Measurements from ENCODE around the gene FFAR3. TPM values are rescaled to one million over a fixed set of nuclear protein-coding genes. Genes with fewer than 3 reads are reported as not detected.

Gene FFAR3
- total and polyA plus RNA-seq, 9 of the 15 experiments (the other 6 are each of a cell fraction or from before 2014, with no cell fraction given): not detected

- TF ChIP-seq DEAF1 (CRISPR knock-in tag; IDR thresholded peaks at IDR 0.05) (no peak), BHLHE40 (IDR thresholded peaks at IDR 0.05; ENCODE audit: low read length) (peak; percentile 95), MLX (CRISPR knock-in tag; conservative IDR thresholded peaks at IDR 0.05) (no peak), DACH1 (IDR thresholded peaks at IDR 0.05; ENCODE audit: partially characterized antibody) (no peak), RB1 (IDR thresholded peaks at IDR 0.05; ENCODE audit: low read depth) (no peak), PHB (CRISPR knock-in tag; IDR thresholded peaks at IDR 0.05) (no peak), MTA2 (IDR thresholded peaks at IDR 0.05; ENCODE audit: low read depth) (no peak), ZNF121 (CRISPR knock-in tag; conservative IDR thresholded peaks at IDR 0.05) (no peak; the same call in 1 of the 2 replicates), TEAD2 (tag; IDR thresholded peaks at IDR 0.05) (no peak), ASH1L (IDR thresholded peaks at IDR 0.05; ENCODE audit: borderline replicate concordance, low read depth, partially characterized antibody) (no peak), RFX5 (IDR thresholded peaks at IDR 0.05; ENCODE audit: low read depth, low read length) (no peak), ATF3 (IDR thresholded peaks at IDR 0.05) (peak; percentile 89), ATF3 (CRISPR knock-in tag; conservative IDR thresholded peaks at IDR 0.05) (no peak), ZNF174 (CRISPR knock-in tag; IDR thresholded peaks at IDR 0.05) (no peak), ZNF507 (tag; conservative IDR thresholded peaks at IDR 0.05) (no peak), JUND (IDR thresholded peaks at IDR 0.05; ENCODE audit: borderline replicate concordance, low read depth, low read length) (peak; percentile 64; the same call in 1 of the 2 replicates), JUND (tag; IDR thresholded peaks at IDR 0.05; ENCODE audit: borderline replicate concordance, low read depth, low read length) (peak; percentile 52; the same call in 1 of the 3 replicates), E2F4 (CRISPR knock-in tag; IDR thresholded peaks at IDR 0.05; ENCODE audit: low read depth) (no peak), TEAD1 (CRISPR knock-in tag; IDR thresholded peaks at IDR 0.05) (no peak), HNRNPH1 (optimal IDR thresholded peaks at IDR 0.05; ENCODE audit: low read depth, low read length) (no peak), ZNF695 (CRISPR knock-in tag; IDR thresholded peaks at IDR 0.05) (no peak), MTA1 (IDR thresholded peaks at IDR 0.05; ENCODE audit: borderline replicate concordance) (no peak), ZC3H11A (IDR thresholded peaks at IDR 0.05; ENCODE audit: low read depth, low read length) (no peak), CTBP1 (IDR thresholded peaks at IDR 0.05; ENCODE audit: borderline replicate concordance) (peak; percentile 47; the same call in 1 of the 2 replicates), KDM1A (IDR thresholded peaks at IDR 0.05) (0 out of 4 replicates have a peak, but pooled peaks of 1 of the 2 experiments have one; percentile 39), TAF1 (IDR thresholded peaks at IDR 0.05; ENCODE audit: control insufficient read depth, extremely low read depth, insufficient read depth, low read length, severe bottlenecking) (no peak)
Observed at GRCh38 chr19:35404879-35405622, 46.8 kb downstream of the FFAR3 start (continued).
